Neuron (in vitro differentiated cells): ENCODE results near the gene FGF12.

Experiments used
- H2AFZ ChIP-seq: one replicate; pipeline ENCODE4 v1.6.1; 2013; ENCODE audit warnings: low read depth, mild to moderate bottlenecking, inconsistent platforms, low read length, moderate library complexity
- H3K27me3 ChIP-seq: one replicate; pipeline ENCODE4 v1.6.1; 2013; ENCODE audit warnings: low read length; ENCODE audit not compliant: insufficient read depth
- H3K36me3 ChIP-seq: one replicate; pipeline ENCODE4 v1.6.1; 2013; ENCODE audit warnings: low read length; ENCODE audit not compliant: insufficient read depth
- H3K4me1 ChIP-seq: one replicate; pipeline ENCODE4 v1.6.1; 2013; ENCODE audit warnings: low read length; ENCODE audit not compliant: insufficient read depth
- H3K4me3 ChIP-seq: 2 replicates; pipeline ENCODE4 v1.5.1; 2013; ENCODE audit warnings: mild to moderate bottlenecking, low read length, moderate library complexity
- H3K9me3 ChIP-seq: one replicate; pipeline ENCODE4 v1.6.1; 2013; ENCODE audit warnings: low read length

FGF12 gene

DNA sequence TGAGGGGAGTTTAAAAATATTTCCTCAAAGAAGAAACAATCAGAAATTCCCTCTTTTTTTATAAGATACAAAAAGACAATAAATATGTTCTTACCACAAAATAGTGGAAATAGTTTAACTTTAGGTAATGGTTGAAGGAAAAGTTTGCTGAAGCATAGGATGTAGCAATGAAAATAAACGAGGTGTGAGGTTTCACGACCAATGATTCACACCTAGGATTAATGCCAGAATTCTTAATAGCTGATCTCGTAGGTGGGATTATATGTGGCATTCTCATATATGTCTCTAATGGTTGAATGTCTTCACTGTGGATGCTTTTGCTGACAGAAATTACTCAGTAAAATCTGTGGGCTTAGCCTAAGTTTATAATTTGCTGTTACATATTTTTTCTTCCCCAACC lies 467.7 kb downstream of the FGF12 start:
- H3K4me1 ChIP-seq = no peaks in the 10 kb centered on the region
- H3K9me3 ChIP-seq = no peaks in the 10 kb centered on the region
- H3K27me3 ChIP-seq = no peaks in the 10 kb centered on the region
- no peaks in the 10 kb centered on the region for H3K36me3 ChIP-seq
- H2AFZ ChIP-seq = no peak overlapping the region
- no peak overlapping the region for H3K4me3 ChIP-seq

DNA sequence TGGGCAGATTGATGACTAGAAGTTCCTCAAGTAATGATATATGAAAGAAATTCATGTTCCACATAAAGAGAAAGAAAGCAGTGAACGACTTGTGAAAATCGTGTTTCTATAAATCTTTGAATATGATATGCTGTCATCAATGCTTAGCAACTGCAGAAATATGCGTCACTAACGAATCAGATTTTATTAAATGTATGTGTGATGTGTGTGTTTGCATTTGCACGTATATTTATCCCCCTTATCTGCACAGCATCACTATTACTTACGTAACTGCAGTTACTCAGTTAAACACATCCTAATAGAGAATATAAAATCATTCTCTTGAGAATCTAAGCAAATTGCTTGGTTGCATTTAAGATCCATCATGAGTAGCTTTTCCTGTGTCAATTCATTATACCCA lies 468.6 kb downstream of the FGF12 start:
- Histone ChIP-seq H3K9me3 (no peaks in the 10 kb centered on the region), H3K27me3 (no peaks in the 10 kb centered on the region), H2AFZ (no peak overlapping the region), H3K4me1 (no peaks in the 10 kb centered on the region), H3K36me3 (no peaks in the 10 kb centered on the region), H3K4me3 (no peak overlapping the region)

- H3K36me3 ChIP-seq = no peaks in the 10 kb centered on the region
- peaks cover 10% of the 10 kb centered on the region for H3K27me3 ChIP-seq
- H2AFZ ChIP-seq = no peak overlapping the region
- H3K9me3 ChIP-seq = no peaks in the 10 kb centered on the region
- H3K4me1 ChIP-seq = peaks cover 3% of the 10 kb centered on the region
- H3K4me3 ChIP-seq = no peak overlapping the region
Measured at GRCh38 chr3:192255839-192256238, 471.5 kb downstream of the FGF12 start.

GRCh38 chr3:192253138-192253887 lies 474.0 kb downstream of the FGF12 start:
- no peak overlapping the region for H3K4me3 ChIP-seq
- no peaks in the 10 kb centered on the region for H3K9me3 ChIP-seq
- H2AFZ ChIP-seq = no peak overlapping the region
- H3K27me3 ChIP-seq = peaks cover 12% of the 10 kb centered on the region
- peaks cover 13% of the 10 kb centered on the region for H3K4me1 ChIP-seq
- H3K36me3 ChIP-seq = no peaks in the 10 kb centered on the region

- Histone ChIP-seq H3K9me3 (no peaks in the 10 kb centered on the region), H3K4me3 (no peak overlapping the region), H3K27me3 (peaks cover 16% of the 10 kb centered on the region), H3K4me1 (peaks cover 13% of the 10 kb centered on the region), H2AFZ (no peak overlapping the region), H3K36me3 (no peaks in the 10 kb centered on the region)
Measured at GRCh38 chr3:192249516-192249915, 477.8 kb downstream of the FGF12 start.

GRCh38 chr3:192246847-192247559 lies 480.3 kb downstream of the FGF12 start:
- no peaks in the 10 kb centered on the region for H3K9me3 ChIP-seq
- no peaks in the 10 kb centered on the region for H3K36me3 ChIP-seq
- H3K4me3 ChIP-seq = no peak overlapping the region
- H2AFZ ChIP-seq = no peak overlapping the region
- peaks cover 11% of the 10 kb centered on the region for H3K27me3 ChIP-seq
- H3K4me1 ChIP-seq = peaks cover 13% of the 10 kb centered on the region

- Histone ChIP-seq H3K27me3 (peaks cover 4% of the 10 kb centered on the region), H3K9me3 (no peaks in the 10 kb centered on the region), H3K4me1 (peaks cover 3% of the 10 kb centered on the region), H3K4me3 (no peak overlapping the region), H2AFZ (no peak overlapping the region), H3K36me3 (no peaks in the 10 kb centered on the region)
Measured at GRCh38 chr3:192244591-192244990, 482.8 kb downstream of the FGF12 start.

DNA sequence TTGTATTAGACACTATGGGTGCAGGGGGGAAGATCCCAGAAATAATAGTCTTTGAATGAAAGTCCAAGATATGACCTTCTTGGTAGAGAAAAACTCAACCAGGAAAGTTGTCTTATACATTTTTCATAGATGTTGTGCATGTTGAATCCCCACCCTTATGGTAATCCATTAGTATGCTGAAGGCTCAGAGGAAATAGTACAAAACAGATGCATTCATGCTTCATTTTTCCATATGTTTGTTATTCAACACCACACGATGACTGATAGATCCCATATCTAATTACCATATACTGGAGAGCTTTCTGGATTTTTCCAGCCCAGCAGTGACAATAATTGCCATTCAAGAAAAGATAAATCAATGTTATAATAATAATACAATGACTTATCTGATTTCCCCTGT lies 487.4 kb downstream of the FGF12 start:
- no peaks in the 10 kb centered on the region for H3K4me1 ChIP-seq
- no peak overlapping the region for H2AFZ ChIP-seq
- no peaks in the 10 kb centered on the region for H3K9me3 ChIP-seq
- H3K36me3 ChIP-seq = no peaks in the 10 kb centered on the region
- no peaks in the 10 kb centered on the region for H3K27me3 ChIP-seq
- no peak overlapping the region for H3K4me3 ChIP-seq

- H3K36me3 ChIP-seq = no peaks in the 10 kb centered on the region
- H3K9me3 ChIP-seq = no peaks in the 10 kb centered on the region
- H3K4me3 ChIP-seq = no peak overlapping the region
- H3K27me3 ChIP-seq = no peaks in the 10 kb centered on the region
- no peak overlapping the region for H2AFZ ChIP-seq
- peaks cover 4% of the 10 kb centered on the region for H3K4me1 ChIP-seq
Measured at GRCh38 chr3:192237992-192238608, 489.2 kb downstream of the FGF12 start.

GRCh38 chr3:192229866-192230265 lies 497.5 kb downstream of the FGF12 start:
- H3K27me3 ChIP-seq = no peaks in the 10 kb centered on the region
- peaks cover 4% of the 10 kb centered on the region for H3K4me1 ChIP-seq
- H2AFZ ChIP-seq = no peak overlapping the region
- no peaks in the 10 kb centered on the region for H3K36me3 ChIP-seq
- H3K4me3 ChIP-seq = no peak overlapping the region
- H3K9me3 ChIP-seq = no peaks in the 10 kb centered on the region

DNA sequence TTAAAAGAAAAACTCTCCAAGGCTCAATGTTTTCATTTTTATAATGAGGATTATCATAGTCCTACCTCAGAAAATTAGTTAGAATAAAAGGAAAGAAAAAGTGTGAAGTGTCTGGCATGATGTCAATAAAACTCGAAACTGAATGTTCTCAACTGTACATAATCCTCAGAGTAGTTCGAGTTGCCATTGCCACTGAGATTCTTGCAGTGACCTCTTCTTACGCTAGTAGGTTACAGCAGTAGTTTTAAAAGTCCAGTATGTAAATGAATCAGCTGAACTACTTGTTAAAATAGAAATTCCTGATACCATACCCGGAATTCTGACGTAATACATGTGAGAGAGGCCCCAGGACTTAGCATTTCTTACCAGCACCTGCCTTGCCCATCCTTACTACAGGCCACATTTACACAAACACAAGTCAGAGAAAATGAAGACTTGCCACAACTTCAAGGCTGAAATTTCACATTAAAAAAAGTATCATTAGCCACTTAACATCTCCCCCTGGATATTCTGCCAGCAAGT lies 502.6 kb downstream of the FGF12 start:
- Histone ChIP-seq H3K4me3 (no peak overlapping the region), H2AFZ (no peak overlapping the region), H3K4me1 (no peaks in the 10 kb centered on the region), H3K27me3 (no peaks in the 10 kb centered on the region), H3K36me3 (no peaks in the 10 kb centered on the region), H3K9me3 (no peaks in the 10 kb centered on the region)

DNA sequence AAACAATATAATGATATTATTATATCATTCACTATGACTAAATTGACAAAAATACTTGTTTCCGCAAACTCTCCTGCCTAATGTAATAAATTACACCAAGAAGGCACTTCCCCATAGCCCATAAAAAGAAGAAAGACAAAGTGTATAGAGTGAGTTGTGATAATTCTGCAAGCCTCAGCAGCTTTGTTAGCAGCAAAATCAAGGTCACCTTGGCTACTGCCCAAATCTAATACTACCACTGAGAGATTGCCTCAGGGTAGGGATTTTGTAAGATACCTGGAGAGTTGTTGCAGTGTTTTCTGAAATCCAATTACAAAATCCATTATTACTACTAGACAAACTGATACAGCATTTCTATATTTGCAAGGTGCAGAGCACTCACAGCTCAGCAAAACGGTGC lies 503.5 kb downstream of the FGF12 start:
- no peaks in the 10 kb centered on the region for H3K36me3 ChIP-seq

GRCh38 chr3:192220915-192221314 lies 506.4 kb downstream of the FGF12 start:
- no peaks in the 10 kb centered on the region for H3K4me1 ChIP-seq
- no peaks in the 10 kb centered on the region for H3K27me3 ChIP-seq
- H3K4me3 ChIP-seq = no peak overlapping the region
- no peaks in the 10 kb centered on the region for H3K36me3 ChIP-seq
- no peak overlapping the region for H2AFZ ChIP-seq
- no peaks in the 10 kb centered on the region for H3K9me3 ChIP-seq

More for the DNA sequence above, 503.5 kb downstream of the FGF12 start:
- no peak overlapping the region for H3K4me3 ChIP-seq
- H2AFZ ChIP-seq = no peak overlapping the region
- H3K4me1 ChIP-seq = no peaks in the 10 kb centered on the region
- H3K9me3 ChIP-seq = no peaks in the 10 kb centered on the region
- no peaks in the 10 kb centered on the region for H3K27me3 ChIP-seq
